HG03060 (cell line): Measurements from ENCODE around the gene RASSF10.

Source experiments
- ATAC-seq: cut with Tn5 transposase; IDR thresholded peaks from one replicate; pipeline ENCODE4 v1.9.1; 2021; ENCODE audit warnings: low read depth, moderate number of reproducible peaks; ENCODE audit not compliant: unreplicated experiment

Gene RASSF10

DNA sequence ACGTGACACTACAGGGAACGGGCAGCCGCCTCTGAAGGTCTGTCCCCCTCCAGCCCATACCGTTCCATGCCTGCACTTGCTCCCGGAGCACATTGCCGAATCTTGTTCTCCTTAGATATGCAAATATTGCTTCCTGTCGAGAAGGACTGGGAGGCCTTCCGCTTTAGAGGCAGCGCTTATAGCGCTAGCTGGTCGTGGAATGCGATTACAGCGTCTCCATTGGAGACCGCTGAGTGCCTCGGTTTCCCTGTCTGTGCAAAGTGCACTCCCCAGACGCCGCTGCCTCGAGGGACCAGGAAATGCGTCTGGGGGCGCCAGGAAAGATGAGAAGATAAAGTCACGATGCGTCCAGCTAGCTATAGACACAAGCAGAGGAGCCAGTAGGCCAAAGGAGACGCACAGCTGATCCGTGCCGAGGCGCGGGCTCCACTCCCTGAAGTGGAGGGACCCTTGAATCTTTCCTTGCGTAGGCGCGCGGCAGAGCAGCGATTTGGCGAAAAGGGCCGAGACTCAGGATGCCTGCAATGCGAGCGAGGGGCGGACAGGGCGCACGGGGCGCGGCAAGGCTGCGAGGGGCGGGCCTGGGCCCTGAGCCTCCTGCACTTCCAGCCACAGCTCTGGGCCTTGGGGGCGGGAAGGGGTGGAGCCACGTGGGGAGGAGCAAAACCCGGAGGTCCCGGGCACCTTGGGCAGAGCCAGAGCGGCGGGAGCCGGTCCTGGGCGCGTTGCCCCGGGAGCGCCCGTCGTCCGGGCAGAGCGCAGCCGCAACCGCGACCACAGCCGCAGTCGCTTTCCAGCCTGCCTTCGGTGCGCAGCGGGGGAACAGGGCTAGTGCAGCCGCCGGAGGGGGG lies at the start of gene RASSF10:
Gene RASSF10 (plus strand): TSS at position 692 of the 851 bp plus-strand sequence. CDS start 261 bp downstream, outside the sequence.
- ATAC-seq: no peak

DNA sequence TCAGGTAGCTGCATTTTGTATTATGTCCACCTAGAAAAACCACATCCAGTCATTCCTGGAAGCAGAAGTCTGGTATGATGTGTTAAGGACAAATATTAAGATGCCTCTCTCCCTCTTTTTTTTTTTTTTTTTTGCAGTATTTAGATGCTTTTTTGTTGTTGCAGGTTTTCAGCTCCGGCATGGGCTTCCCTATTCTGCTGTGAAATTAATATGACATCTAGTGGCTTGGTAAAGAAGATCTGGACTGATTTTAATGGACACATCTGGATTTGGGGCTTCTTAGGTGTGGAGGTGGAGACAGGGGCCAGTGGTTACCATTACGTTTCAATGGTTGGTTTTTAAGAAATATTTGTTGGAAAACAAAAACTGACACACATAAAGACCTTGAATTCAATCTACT lies 47.5 kb upstream of the RASSF10 start:
- ATAC-seq: no peak

DNA sequence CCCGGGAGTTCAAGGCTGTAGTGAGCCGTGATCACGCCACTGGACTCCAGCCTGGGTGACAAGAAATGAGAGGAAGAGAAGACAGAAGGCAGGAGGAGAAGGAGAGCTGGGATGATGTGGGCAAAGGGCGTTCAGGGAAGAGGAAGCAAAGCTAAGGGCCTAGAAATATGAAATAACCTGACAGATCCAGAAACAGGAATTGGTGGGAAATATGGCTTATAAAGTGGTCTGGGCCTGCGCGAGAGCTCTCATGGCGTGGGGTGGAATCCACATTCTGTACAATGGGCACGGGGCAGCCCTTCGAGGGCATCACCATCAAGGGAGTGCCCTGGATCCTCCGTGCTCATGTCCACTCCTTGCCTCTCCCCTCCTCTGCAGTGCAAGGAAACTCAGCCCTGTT lies 46.8 kb upstream of the RASSF10 start:
- ATAC-seq: no peak

DNA sequence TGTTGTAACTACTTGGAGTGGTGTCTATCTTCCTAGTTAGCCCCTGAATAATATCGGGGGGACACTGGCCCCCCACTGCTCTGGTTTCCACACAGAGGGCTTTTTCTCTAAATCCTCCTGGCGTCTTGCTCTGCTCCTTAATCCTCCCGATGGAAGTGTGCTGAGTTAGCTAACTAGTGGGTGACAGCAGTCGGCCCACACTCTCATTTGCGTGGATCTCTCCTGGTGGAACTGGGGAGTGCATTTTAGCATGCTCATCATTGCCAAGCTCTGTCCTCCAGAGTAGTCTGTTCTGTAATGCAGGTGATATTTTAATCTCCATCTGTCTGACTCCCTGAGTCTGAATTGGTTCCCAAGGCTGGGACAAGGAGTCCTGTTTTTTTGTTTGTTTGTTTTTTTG lies 46.1 kb upstream of the RASSF10 start:
- no peak for ATAC-seq

DNA sequence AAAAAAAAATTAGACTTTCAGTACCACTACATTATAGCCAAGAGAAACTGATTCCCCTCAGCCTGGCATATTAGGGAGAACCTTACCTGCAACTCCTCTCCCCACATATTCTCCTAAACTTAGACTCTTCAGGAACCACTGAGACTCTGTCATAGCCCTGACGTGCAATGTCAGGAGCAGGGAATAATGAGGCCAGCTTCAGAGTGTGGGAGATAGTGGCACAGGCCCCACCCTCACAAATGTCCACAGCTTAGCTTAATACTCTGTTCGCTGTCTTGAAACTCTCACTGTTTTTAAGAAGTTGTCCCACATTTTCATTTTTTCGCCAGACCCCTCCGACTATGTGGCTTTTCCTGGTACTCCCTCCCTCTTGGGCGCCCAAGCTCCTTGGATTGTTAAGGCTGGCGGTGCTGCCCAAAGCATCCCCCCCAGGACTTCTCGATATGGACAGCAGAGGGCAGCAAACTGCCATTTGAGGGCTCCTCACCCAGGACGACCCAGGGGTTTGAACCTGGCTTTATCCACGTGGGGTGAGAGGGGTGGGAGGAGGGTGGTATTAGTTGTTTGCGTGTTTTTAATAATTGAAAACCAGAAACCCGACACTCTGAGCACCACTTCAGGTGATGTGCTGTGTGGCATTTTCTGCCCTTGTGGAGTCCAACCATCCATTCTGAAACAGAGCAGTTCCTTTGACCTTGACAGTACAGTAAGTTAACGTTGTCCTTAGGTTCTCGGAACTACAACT lies 45.2 kb upstream of the RASSF10 start:
- no peak for ATAC-seq

DNA sequence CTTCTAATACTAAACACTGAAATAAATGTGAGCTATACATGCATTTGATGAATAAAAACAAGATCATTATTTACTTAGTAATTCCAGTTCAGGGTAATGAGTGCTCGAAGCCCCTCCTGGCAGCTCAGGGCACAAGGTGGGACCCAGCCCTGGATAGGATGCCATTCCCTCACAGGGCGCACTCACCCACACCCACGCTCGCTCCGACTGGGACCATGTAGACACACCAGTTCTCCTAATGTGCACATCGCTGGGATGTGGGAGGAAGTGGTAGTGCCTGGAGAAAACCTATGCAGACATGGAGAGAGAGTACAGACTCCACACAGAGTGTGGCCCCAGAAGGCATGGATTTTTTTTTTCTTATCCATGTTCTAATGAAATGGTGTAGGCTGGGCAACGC lies 44.5 kb upstream of the RASSF10 start:
- no peak for ATAC-seq

DNA sequence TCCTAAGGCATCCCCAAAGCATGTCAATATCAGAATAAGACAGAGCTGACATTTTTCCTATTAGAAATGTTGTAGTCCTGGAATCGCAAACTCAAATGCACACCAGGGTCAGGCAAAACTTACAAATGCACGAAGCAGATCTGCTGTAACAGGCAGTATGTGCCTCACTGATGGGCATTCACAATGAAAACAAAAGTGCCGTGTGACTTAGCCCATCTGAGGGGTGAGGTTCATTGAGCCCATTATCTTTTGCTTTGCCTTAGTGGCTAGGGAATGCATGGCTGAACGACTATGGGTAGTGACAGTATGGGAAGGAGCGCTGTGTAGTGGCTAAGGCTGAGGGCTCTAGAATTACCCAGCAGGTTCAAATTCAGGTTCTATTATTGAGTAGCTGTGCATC lies 43.1 kb upstream of the RASSF10 start:
- ATAC-seq: no peak

DNA sequence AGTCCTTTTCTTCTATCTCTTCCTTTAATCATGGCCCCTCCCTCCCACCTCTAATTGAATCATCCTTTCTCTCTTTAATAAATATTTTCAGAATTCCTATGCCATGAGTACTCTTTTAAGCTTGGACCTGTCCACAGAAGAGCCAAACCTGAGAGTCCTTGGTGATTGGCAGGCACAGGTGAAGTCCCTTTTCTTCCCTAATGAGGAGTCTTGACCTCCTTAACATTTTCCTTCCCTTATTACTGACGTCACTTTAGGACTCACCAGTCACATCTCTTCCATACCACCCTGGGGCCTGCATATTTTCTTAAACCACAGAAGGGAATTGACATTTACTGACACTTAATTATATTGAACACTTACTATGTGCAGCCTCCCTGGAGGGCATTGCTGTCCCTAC lies 41.0 kb upstream of the RASSF10 start:
- no peak for ATAC-seq

DNA sequence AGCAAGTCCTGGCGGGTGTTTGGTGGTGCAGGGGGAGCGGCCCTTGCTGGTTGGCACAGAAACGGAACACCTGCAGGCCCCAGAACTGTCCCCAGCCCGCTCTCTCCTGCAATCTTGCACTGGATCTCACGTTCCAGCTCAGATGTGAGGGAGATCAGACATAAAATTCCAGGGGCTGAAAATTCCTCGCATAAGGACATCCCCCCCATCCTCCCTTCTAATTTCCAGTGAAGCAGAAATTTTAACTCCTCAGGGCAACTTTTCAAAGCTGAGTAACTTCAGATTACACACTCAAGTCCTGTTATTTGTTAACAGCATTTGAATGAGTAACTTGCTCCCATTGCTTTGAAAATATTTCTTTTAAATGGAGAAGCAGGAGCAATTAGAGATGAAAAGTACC lies 40.3 kb upstream of the RASSF10 start:
- ATAC-seq: no peak

DNA sequence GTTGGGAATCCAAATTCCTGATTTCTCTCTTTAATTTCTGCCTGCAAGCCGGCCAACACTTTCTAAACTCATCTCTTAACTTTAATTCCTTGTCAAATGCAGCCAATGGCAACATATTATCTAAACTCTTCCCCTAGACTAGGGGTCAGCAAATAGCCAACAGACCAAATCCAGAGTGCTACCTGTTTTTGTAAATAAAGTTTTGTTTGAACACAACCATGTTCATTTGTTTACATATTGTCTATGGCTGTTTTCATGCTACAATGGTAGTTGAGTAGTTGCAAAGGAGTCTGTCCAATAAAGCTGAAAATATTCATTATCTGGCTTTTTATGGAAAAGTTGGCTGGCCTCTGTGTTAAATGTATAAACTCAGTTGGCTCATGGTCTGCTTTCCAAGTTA lies 37.2 kb upstream of the RASSF10 start:
- no peak for ATAC-seq

DNA sequence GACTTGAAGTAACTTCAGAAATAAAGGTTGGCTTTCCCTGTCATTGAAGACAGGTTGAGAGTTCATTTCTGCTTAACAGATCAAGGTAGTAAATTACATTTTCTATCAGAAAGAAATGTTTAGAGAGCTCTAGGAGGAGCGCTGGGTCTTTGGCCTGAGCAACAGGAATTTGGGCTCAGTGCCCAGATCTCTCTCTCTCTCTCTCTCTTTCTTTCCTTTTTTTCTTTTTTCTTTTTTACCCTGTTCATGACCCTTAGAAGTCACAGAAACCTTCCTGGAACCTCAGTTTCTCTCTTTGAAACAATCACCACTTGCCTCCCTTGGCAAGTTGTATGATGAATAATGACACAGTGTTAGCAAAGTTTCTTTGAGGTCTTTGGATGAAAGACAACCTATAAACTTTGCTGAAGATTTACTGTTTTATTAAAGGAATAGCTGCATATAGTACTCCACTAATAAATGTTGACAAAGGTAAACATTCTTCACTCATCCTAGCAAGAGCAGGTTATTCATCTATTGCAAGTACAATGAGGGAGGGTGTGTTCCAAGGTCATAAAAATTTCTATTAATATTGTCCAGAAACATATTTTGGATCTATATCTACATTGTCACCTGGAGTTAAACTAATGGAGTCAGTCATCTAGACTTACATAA lies 35.5 kb upstream of the RASSF10 start:
- no peak for ATAC-seq

DNA sequence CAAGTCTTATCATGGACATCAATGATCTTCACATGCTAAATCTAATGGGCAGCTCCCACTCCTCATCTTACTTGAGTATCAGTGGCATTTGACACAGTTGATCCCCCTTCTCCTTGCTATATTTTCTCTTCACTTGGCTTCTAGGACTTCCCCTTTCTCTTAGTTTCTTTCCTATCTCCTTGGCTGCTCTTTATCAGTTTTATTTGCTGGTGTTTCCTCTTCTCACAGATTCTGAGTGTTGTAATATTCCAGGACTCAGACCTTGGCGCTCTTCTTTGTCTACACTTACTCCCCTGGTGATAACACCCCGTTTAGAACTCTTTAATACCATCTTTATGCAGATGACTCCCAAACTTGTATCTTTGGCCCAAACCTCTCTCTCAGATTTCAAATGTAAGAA lies 33.9 kb upstream of the RASSF10 start:
- ATAC-seq: no peak

DNA sequence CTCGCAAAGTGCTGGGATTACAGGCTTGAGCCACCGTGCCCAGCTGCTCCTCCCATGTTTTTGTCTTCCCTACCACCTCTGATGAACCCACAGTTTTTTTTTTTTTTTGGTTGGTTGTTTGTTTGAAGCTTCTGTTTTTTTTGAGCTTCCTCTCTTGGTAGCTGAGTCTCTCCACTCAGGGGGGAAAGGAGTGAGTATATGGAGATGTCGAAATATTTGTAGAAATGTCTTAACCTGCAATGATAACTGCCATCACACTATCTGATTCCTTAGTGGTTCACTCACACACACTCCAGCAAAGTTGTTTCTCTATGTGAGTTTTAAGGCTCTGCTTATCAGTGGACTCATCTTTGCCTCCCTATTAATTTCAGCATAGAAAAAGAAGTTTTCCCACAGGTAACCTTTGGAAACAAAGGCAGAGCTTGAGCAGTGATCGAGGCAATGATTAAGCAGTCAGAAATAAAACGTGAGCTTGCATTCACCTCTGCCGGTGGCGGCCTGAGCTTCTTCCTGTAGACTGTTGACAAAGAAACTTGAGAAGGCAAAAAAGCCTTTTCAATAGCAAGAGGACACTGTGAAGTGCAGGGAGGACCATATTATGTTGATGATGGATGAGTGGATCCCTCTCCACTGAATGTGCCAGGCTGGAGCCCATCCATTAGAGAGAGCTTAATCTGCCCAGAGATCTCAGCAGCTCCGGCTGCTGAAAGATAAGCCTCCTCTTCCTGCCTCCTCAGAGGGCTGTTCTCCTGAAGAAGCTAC lies 29.0 kb upstream of the RASSF10 start:
- ATAC-seq: no peak

DNA sequence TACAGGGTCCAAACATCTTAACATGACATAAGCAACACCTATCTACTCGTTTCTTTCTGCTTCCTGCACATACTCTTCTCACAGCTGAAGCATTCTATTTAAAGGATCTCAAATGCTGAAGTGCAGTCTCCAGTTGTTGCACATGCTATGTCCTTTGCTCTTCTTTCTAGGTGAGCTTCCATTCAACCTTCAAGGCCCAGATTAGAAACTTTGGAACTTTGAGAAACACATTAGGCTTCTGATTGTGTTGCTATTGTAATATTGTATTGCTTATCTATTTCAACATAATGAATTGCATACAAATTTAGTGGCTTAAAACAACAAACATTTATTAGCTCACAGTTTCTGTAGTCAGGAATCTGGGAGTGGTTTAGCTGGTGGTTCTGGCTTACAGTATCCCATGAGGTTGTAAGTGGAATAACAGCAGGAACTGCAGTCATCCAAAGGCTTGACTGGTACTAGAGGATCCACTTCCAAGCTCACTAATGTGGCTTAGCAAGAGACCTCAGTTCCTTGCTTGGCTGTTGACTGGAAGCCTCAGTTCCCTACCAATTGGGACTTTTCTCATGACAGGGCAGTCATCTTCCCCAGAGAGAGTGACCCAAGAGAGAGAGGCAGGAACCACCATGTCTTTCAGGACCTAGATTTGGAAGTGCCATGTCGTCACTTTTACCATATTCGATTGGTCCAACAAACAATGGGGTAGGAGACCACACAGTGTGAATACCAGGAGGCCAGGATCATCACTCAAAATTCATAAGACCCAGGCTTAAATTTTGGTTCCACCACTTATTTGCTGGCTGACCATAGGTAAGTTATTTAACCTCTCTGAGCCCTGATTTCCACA lies 27.2 kb upstream of the RASSF10 start:
- no peak for ATAC-seq

DNA sequence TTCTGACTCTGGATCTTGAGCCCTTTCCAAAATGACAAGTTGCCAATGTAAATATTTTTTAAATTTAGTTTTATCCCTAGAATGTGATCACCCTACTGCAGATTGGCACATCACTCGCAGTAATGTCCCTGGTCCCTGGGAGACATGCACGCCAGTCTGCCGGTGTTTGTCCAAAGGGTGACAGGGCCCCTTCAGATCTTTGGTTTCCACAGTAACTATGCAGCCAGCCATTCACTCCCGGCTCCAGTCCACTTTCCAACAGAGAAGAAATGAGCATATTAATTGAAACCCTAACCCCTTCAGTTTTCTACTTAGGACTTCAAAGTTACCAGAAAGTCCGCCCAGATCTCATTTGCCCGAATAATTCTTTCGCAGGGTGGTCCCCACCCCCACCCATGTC lies 25.8 kb upstream of the RASSF10 start:
- ATAC-seq: no peak

DNA sequence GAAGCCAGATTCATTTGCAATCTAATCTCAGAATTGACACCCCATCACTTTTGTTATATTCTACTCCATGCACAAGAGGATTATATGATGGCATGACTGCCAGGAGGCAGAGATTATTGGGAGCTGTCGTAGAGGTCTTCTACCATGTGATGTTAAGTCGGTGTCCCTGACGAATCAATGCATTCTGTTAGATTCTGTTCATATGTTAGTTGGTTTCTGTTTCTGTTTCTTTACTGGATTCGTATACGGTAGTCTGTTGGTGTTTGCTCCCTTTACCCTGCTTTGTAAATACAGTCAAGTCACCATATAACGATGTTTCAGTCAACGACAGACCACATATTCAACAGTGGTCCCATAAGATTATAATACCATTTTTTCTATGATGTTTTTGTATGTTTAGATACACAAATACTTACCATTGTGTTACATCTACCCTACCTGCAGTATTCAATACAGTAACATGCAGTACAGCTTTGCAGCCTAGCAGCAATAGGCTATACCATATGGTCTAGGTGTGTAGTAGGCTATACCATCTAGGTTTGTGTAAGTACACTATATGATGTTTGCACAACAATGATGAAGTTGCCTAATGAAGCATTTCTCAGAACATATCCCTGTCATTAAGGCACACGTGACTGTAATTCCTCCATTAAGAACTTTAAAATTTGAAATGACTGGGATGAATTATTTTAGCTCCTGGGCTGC lies 22.8 kb upstream of the RASSF10 start:
- ATAC-seq: no peak

DNA sequence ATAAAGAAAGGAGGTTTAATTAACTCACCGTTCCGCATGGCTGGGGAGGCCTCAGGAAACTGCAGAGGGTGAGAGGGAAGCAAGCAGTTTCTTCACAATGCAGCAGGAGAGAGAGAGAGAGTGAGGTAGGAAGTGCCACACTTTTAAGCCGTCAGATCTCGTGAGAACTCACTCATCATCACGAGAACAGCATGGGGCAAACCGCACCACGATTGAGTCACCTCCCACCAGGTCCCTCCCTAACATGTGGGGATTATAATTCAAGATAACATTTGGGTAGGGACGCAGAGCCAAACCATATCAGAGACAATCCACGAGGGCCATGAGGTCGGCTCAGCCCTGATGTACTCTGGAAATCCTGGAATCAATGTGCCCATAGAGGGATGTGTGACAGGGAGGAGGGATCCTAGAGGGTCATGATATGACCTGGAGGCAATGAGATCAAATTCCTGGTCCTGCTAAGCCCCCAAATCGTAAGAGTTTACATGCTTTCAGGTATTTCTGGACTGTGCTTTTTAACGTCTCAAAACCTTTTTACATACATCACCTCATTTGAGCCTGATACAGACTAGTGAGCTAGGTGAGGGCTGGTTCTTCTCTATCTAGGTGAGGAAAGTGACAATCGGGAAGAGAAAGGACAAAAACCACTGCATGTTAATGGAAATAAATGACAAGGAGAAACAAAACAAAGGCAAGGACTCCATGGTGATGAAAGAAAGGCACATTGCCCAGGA lies 19.5 kb upstream of the RASSF10 start:
- ATAC-seq: no peak

DNA sequence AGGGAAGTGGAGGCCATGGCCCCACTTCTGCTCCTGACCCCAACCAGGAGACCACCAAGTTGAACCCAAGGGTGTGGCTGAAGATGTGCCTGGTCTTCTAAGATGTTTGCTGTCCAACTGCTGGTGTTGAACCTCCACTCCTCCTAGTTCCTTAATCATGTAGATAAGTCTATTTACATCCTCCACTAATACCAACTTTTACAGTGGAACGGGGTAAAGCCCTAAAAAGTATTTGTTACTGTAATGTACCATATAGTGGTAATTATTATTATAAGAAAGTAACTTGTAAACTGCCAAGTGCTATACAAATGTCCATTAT lies 19.0 kb upstream of the RASSF10 start:
- no peak for ATAC-seq

DNA sequence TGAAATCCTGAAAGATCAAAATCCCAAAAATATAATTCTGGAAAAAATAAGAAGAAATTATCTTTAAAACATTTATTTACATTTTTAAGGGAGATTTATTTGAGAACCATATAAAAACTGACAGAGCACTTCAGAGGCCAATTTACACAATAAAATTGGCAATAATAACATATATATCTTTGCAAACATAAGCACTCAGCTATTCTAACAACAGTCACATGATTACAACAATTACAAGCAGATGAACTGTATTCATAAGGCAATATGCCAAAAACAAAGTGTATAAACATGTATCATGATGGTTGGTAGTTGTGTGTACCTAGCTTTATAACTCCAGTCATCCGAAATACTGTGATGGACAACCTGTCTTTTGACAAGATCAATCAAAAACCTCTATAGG lies 17.7 kb upstream of the RASSF10 start:
- no peak for ATAC-seq
